H1 (cell line): ENCODE measurements around the gene SYP. TPM values are rescaled to one million over a fixed set of nuclear protein-coding genes. Genes with fewer than 3 reads are reported as not detected.

Source experiments
- CTCF ChIA-PET: fragments of 300-600 bp; sonication (Branson Sonifier 250); formaldehyde crosslinking; loops from one replicate; lab custom pipeline; 2021; ENCODE audit not compliant: partially characterized antibody; lab: Charles Lee
- POLR2A ChIA-PET: fragments of 300-600 bp; sonication (Branson Sonifier 250); formaldehyde crosslinking; loops from one replicate; lab custom pipeline; 2021; ENCODE audit warnings: inconsistent platforms; ENCODE audit not compliant: partially characterized antibody; lab: Charles Lee
- DNase-seq, 2 experiments: peaks; one replicate each; pipeline versions ENCODE4 v3.0.0 to v3.0.0-alpha.2; 2010 to 2022; ENCODE audit warnings: low spot score in 2 of 2, low read depth in 1 of 2, mixed read lengths in 1 of 2
- FAIRE-seq: peaks from 2 replicates; lab custom pipeline; 2011; peaks lifted over from hg19 to GRCh38; lab: Jason Lieb, UNC
- H2AFZ ChIP-seq: 2 replicates; pipeline ENCODE4 v1.8.1; 2012; ENCODE audit warnings: low read length, inconsistent platforms
- H2AK5ac ChIP-seq: 2 replicates; pipeline ENCODE4 v1.6.1; 2013; ENCODE audit warnings: low read depth, low read length
- H2BK120ac ChIP-seq: replicated peaks from 2 replicates; pipeline ENCODE3; 2013; ENCODE audit warnings: low read depth, low read length, inconsistent platforms
- H2BK12ac ChIP-seq: 2 replicates; pipeline ENCODE4 v1.6.1; 2013; ENCODE audit warnings: low read depth, low read length
- H2BK15ac ChIP-seq: 2 replicates; pipeline ENCODE4 v1.6.1; 2013; ENCODE audit warnings: low read length
- H2BK20ac ChIP-seq: 2 replicates; pipeline ENCODE4 v1.6.1; 2013; ENCODE audit warnings: low read length
- H2BK5ac ChIP-seq: 2 replicates; pipeline ENCODE4 v1.6.1; 2013; ENCODE audit warnings: low read depth, low read length
- H3K14ac ChIP-seq: 2 replicates; pipeline ENCODE4 v1.6.1; 2013; ENCODE audit warnings: inconsistent platforms; ENCODE audit not compliant: insufficient read length
- H3K18ac ChIP-seq: 2 replicates; pipeline ENCODE4 v1.6.1; 2013; ENCODE audit warnings: low read length; ENCODE audit errors: extremely low read depth
- H3K23ac ChIP-seq: 2 replicates; pipeline ENCODE4 v1.6.1; 2013; ENCODE audit warnings: inconsistent platforms; ENCODE audit not compliant: insufficient read length
- H3K23me2 ChIP-seq: 2 replicates; pipeline ENCODE4 v1.6.1; 2013; ENCODE audit warnings: low read depth, low read length
- H3K27ac ChIP-seq: 2 replicates; pipeline ENCODE4 v1.6.1; 2011; ENCODE audit warnings: low read depth, low read length, inconsistent platforms
- H3K27me3 ChIP-seq, 4 experiments: replicated peaks in 1 of 4; 1 replicate in 1 of 4; 2 replicates in 3 of 4; pipeline versions ENCODE4 v1.6.1 to v1.8.1; 2011 to 2013; ENCODE audit warnings: low read length in 3 of 4, mild to moderate bottlenecking in 3 of 4, inconsistent platforms in 2 of 4, mixed read lengths in 2 of 4, moderate library complexity in 1 of 4; ENCODE audit not compliant: control insufficient read depth in 3 of 4, insufficient read depth in 3 of 4; ENCODE audit errors: extremely low read depth in 1 of 4
- H3K36me3 ChIP-seq, 4 experiments: 2 replicates each; pipeline versions ENCODE4 v1.6.1 to v1.8.1; 2011 to 2013; ENCODE audit warnings: mild to moderate bottlenecking in 4 of 4, low read length in 3 of 4, moderate library complexity in 2 of 4, control low read depth in 1 of 4, inconsistent platforms in 1 of 4; ENCODE audit not compliant: insufficient read depth in 4 of 4, control insufficient read depth in 2 of 4
- H3K4ac ChIP-seq: replicated peaks from 2 replicates; pipeline ENCODE3; 2013; ENCODE audit warnings: low read length, low read depth, mixed read lengths, inconsistent platforms; ENCODE audit not compliant: insufficient read length
- H3K4me1 ChIP-seq, 4 experiments: replicated peaks in 1 of 4; 1 replicate in 1 of 4; 2 replicates in 3 of 4; pipeline versions ENCODE4 v1.6.1 to v1.8.1; 2011 to 2013; ENCODE audit warnings: low read length in 3 of 4, inconsistent platforms in 2 of 4, mixed read lengths in 1 of 4; ENCODE audit not compliant: insufficient read depth in 4 of 4, control insufficient read depth in 3 of 4
- H3K4me2 ChIP-seq, 2 experiments: 2 replicates each; pipeline versions ENCODE4 v1.6.1 to v1.8.1; 2011 to 2013; ENCODE audit warnings: low read depth in 2 of 2, low read length in 2 of 2, control low read depth in 1 of 2, inconsistent platforms in 1 of 2, mild to moderate bottlenecking in 1 of 2; ENCODE audit not compliant: insufficient read depth in 1 of 2
- H3K4me3 ChIP-seq, 4 experiments: fragments of 200-600, 300-600 bp in 1 of 4; sonication (generic), shearing (Covaris generic), sonication (Bioruptor Twin) in 1 of 4; 2 replicates each; pipeline versions ENCODE4 v1.5.1 to v1.8.1; 2011 to 2016; ENCODE audit warnings: low read length in 4 of 4, low read depth in 3 of 4, control low read depth in 2 of 4, inconsistent platforms in 2 of 4, mild to moderate bottlenecking in 2 of 4, mixed read lengths in 1 of 4, moderate library complexity in 1 of 4; ENCODE audit not compliant: insufficient read depth in 2 of 4; ENCODE audit errors: extremely low read depth in 1 of 4
- H3K56ac ChIP-seq: replicated peaks from 2 replicates; pipeline ENCODE3; 2013; ENCODE audit warnings: low read depth, mild to moderate bottlenecking, mixed read lengths, low read length, inconsistent platforms; ENCODE audit not compliant: insufficient read length
- H3K79me1 ChIP-seq: 2 replicates; pipeline ENCODE4 v1.6.1; 2013; ENCODE audit warnings: low read depth, low read length, control low read depth
- H3K79me2 ChIP-seq, 2 experiments: 2 replicates each; pipeline versions ENCODE4 v1.6.1 to v1.8.1; 2012 to 2013; ENCODE audit warnings: low read length in 2 of 2, mild to moderate bottlenecking in 2 of 2, inconsistent platforms in 1 of 2; ENCODE audit not compliant: insufficient read depth in 2 of 2, control insufficient read depth in 1 of 2
- H3K9ac ChIP-seq, 4 experiments: replicated peaks in 1 of 4; 1 replicate in 1 of 4; 2 replicates in 3 of 4; pipeline versions ENCODE4 v1.6.1 to v1.8.1; 2011 to 2013; ENCODE audit warnings: low read depth in 3 of 4, low read length in 3 of 4, control low read depth in 2 of 4, mild to moderate bottlenecking in 2 of 4, moderate library complexity in 2 of 4, inconsistent platforms in 1 of 4; ENCODE audit errors: extremely low read depth in 1 of 4
- H3K9me3 ChIP-seq, 2 experiments: 2 replicates each; pipeline versions ENCODE4 v1.6.1 to v1.8.1; 2012 to 2013; ENCODE audit warnings: mild to moderate bottlenecking in 2 of 2, moderate library complexity in 2 of 2, control low read depth in 1 of 2, inconsistent platforms in 1 of 2, low read depth in 1 of 2, low read length in 1 of 2, mixed read lengths in 1 of 2; ENCODE audit not compliant: insufficient read depth in 2 of 2
- H4K20me1 ChIP-seq, 2 experiments: replicated peaks in 1 of 2; 2 replicates each; pipeline versions ENCODE3 to v1.8.1; 2011 to 2013; ENCODE audit warnings: inconsistent platforms in 2 of 2, low read length in 2 of 2, mild to moderate bottlenecking in 1 of 2; ENCODE audit not compliant: insufficient read depth in 2 of 2, control insufficient read depth in 1 of 2
- H4K5ac ChIP-seq: 2 replicates; pipeline ENCODE4 v1.6.1; 2013; ENCODE audit warnings: low read length, low read depth, mixed read lengths, inconsistent platforms; ENCODE audit not compliant: insufficient read length
- H4K8ac ChIP-seq: 2 replicates; pipeline ENCODE4 v1.8.0; 2013; ENCODE audit warnings: mild to moderate bottlenecking, moderate library complexity, low read length, inconsistent platforms; ENCODE audit not compliant: insufficient read depth; ENCODE audit errors: extremely low read depth
- H4K91ac ChIP-seq: replicated peaks from 2 replicates; pipeline ENCODE3; 2013; ENCODE audit warnings: low read length, mixed read lengths, inconsistent platforms; ENCODE audit not compliant: insufficient read length
- SP2 ChIP-seq: IDR thresholded peaks from 2 replicates; pipeline ENCODE4 v1.6.1; 2012; ENCODE audit warnings: mild to moderate bottlenecking, low read length, inconsistent platforms
- WGBS, 2 experiments: shearing (Covaris generic) in 1 of 2; methylation state at CpG; one replicate each; pipeline versions ENCODE4 v1.1.6 to v1.1.7; 2013 to 2015; ENCODE audit warnings: low lambda C conversion rate in 2 of 2, mixed read lengths in 2 of 2, inconsistent platforms in 1 of 2, low coverage in 1 of 2, missing lambda C conversion rate in 1 of 2; ENCODE audit not compliant: insufficient replicate concordance in 2 of 2, insufficient coverage in 1 of 2, insufficient read length in 1 of 2; ENCODE audit errors: extremely low coverage in 1 of 2, missing lambda C conversion rate in 1 of 2; 5-methylcytosine and 5-hydroxymethylcytosine counted together
- polyA plus RNA-seq, 7 experiments: library from polyadenylated mRNA; depleted of rRNA in 3 of 7; stranded (reverse) in 5 of 7; unstranded in 2 of 7; fragments of >200 nt in 5 of 7; fragments of 200-250 nt in 2 of 7; gene quantifications; 1 replicate in 5 of 7; 2 replicates in 1 of 7; 4 replicates in 1 of 7; pipeline versions ENCODE4 v1.2.1 to v1.2.3, GENCODE V29; 2011 to 2013; ENCODE audit warnings: missing spikeins in 2 of 7, mixed read lengths in 2 of 7
- total RNA-seq: library from RNA; stranded (reverse); fragmentation: NEBNext Ultra II Directional; extraction: Animal tissue kit (Norgen Biotek cat#: 25700); gene quantifications from 2 replicates; pipeline ENCODE4 v1.2.1, GENCODE V29; 2021

Gene SYP
- total and polyA plus RNA-seq, 2 of the 8 experiments (the other 6 are each of a cell fraction or from before 2014, with no cell fraction given) = 4.3 to 10.8 TPM

DNA sequence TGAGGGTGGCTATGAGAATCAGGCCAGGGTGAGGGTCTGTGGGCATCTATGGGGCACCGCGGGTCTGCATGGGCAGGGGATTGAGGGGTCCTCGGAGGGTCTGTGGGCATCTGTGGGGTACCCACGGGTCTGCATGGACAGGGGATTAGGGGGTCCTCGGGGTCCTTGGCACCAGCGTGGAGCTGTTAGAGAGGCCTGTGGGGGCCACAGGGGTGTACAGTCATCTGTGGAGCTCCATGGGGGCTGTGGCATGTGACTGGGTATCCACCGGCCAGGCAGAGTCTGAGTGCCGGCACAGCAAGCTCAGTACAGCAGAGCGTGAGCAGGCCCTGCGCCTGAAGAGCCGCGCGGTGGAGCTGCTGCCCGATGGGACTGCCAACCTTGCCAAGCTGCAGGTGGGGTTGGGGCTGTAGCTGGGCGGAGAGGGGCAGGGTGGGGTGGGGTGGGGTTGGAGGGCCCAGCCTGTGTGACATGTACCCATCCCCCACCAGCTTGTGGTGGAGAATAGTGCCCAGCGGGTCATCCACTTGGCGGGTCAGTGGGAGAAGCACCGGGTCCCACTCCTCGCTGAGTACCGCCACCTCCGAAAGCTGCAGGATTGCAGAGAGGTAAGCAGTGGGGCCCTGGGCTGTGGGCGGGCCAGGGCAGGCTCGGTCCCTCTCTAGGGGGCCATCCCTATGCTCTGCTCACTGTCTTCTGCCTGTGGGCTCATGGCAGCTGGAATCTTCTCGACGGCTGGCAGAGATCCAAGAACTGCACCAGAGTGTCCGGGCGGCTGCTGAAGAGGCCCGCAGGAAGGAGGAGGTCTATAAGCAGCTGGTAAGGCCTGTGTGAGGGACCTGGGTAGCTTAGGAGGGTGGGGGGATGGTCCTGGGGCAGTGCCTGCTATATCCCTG is 48.2 kb upstream of the SYP start:
- H2BK12ac ChIP-seq = no peak overlapping the region
- no peak overlapping the region for H3K9ac ChIP-seq
- DNase-seq (no peak), FAIRE-seq (no peak)
- no peaks in the 10 kb centered on the region; the same call in 1 of the 2 replicates for H3K23me2 ChIP-seq
- H3K18ac ChIP-seq = no peak overlapping the region
- no peaks in the 10 kb centered on the region for H3K27me3 ChIP-seq
- H2BK120ac ChIP-seq = no peak overlapping the region
- ChIA-PET CTCF (interaction anchor here (1.4 kb wide), 1 partner anchor 55 kb away, joined by 4 read pairs; no protein-coding TSS in a partner anchor), POLR2A (interaction anchor here (1.1 kb wide), 1 partner anchor 9 kb away, joined by 3 read pairs; no protein-coding TSS in a partner anchor)
- no peaks in the 10 kb centered on the region for H3K79me1 ChIP-seq
- H2BK20ac ChIP-seq = no peak overlapping the region
- no peak overlapping the region for H4K91ac ChIP-seq
- no peak overlapping the region for H2BK5ac ChIP-seq
- H2AK5ac ChIP-seq = no peak overlapping the region
- no peak overlapping the region for H3K14ac ChIP-seq
- no peak overlapping the region for H3K4me3 ChIP-seq
- 92% methylated on average over 6 of the region's 28 CpGs; no CpG with 5 or more reads in 1 of the 2 experiments for WGBS, 2 experiments
- no peaks in the 10 kb centered on the region; a peak in 1 of 8 replicates for H3K36me3 ChIP-seq
- no peak overlapping the region for H3K56ac ChIP-seq
- H4K5ac ChIP-seq = no peak overlapping the region
- H3K23ac ChIP-seq = no peak overlapping the region
- no peaks in the 10 kb centered on the region for H4K20me1 ChIP-seq
- H3K79me2 ChIP-seq = no peaks in the 10 kb centered on the region
- H3K27ac ChIP-seq = no peak overlapping the region
- no peak overlapping the region for H2AFZ ChIP-seq
- H3K4ac ChIP-seq = no peak overlapping the region
- no peak overlapping the region for H3K4me2 ChIP-seq
- H3K4me1 ChIP-seq = no peaks in the 10 kb centered on the region
- no peak overlapping the region for H4K8ac ChIP-seq
- no peaks in the 10 kb centered on the region for H3K9me3 ChIP-seq
- no peak overlapping the region for H2BK15ac ChIP-seq
- TF ChIP-seq SP2 = no peak
